GM23338 (cell line): ENCODE measurements around the gene RNU5B-1. TPM values are rescaled to one million over a fixed set of nuclear protein-coding genes. Genes with fewer than 3 reads are reported as not detected.

Experiments used
- ATAC-seq: fragments of 200-7000 bp; cut with Tn5 transposase; 3 replicates; pipeline ENCODE4 v1.9.1; 2020
- DNase-seq: peaks from one replicate; pipeline ENCODE4 v3.0.0-alpha.2; 2015; ENCODE audit warnings: low spot score
- H2AFZ ChIP-seq: fragments of 200-600 bp; sonication (generic); 2 replicates; pipeline ENCODE4 v1.8.0; 2016; ENCODE audit warnings: antibody characterized with exemption, mild to moderate bottlenecking, moderate library complexity
- H3F3A ChIP-seq: fragments of 200-600 bp; sonication (generic); replicated peaks from 2 replicates; pipeline ENCODE4 v1.8.0; 2017; ENCODE audit warnings: antibody characterized with exemption, mixed run types, low read depth
- H3K27ac ChIP-seq: fragments of 200-600 bp; sonication (generic); 2 replicates; pipeline ENCODE4 v1.6.1; 2016; ENCODE audit warnings: low read depth
- H3K27me3 ChIP-seq: fragments of 200-600 bp; sonication (generic); 2 replicates; pipeline ENCODE4 v1.8.0; 2016; ENCODE audit warnings: mild to moderate bottlenecking, mixed run types, moderate library complexity; ENCODE audit not compliant: insufficient read depth
- H3K36me3 ChIP-seq: fragments of 200-600 bp; sonication (generic); 2 replicates; pipeline ENCODE4 v1.8.0; 2016; ENCODE audit warnings: mild to moderate bottlenecking; ENCODE audit not compliant: insufficient read depth
- H3K4me1 ChIP-seq: fragments of 200-600 bp; sonication (generic); 2 replicates; pipeline ENCODE4 v1.8.0; 2016; ENCODE audit warnings: mild to moderate bottlenecking, moderate library complexity; ENCODE audit not compliant: insufficient read depth
- H3K4me2 ChIP-seq: fragments of 200-600 bp; sonication (generic); 2 replicates; pipeline ENCODE4 v1.7.1; 2017; ENCODE audit warnings: mixed run types
- H3K4me3 ChIP-seq: fragments of 200-600 bp; sonication (generic); 2 replicates; pipeline ENCODE4 v1.6.1; 2016; ENCODE audit warnings: mixed run types
- H3K79me2 ChIP-seq: fragments of 200-600 bp; sonication (generic); replicated peaks from 2 replicates; pipeline ENCODE4 v1.8.0; 2017; ENCODE audit warnings: mild to moderate bottlenecking; ENCODE audit not compliant: insufficient read depth
- H3K9me2 ChIP-seq: fragments of 200-600 bp; sonication (generic); 2 replicates; pipeline ENCODE4 v1.8.0; 2017; ENCODE audit not compliant: insufficient read depth
- H4K20me1 ChIP-seq: fragments of 200-600 bp; sonication (generic); replicated peaks from 2 replicates; pipeline ENCODE4 v1.8.0; 2017; ENCODE audit warnings: mild to moderate bottlenecking; ENCODE audit not compliant: insufficient read depth
- H3K27ac Mint-ChIP-seq: 2 replicates; pipeline ENCODE4 v1.8.0; 2020; ENCODE audit warnings: inconsistent platforms, mild to moderate bottlenecking, moderate library complexity, mixed read lengths
- H3K27me3 Mint-ChIP-seq: 3 replicates; pipeline ENCODE4 v1.8.0; 2022; ENCODE audit warnings: low read depth, mild to moderate bottlenecking, moderate library complexity, mixed read lengths, inconsistent platforms; ENCODE audit not compliant: insufficient read depth, poor library complexity
- H3K36me3 Mint-ChIP-seq: 3 replicates; pipeline ENCODE4 v1.8.0; 2021; ENCODE audit warnings: low read depth, mild to moderate bottlenecking, inconsistent platforms, moderate library complexity, mixed read lengths
- H3K4me1 Mint-ChIP-seq: 3 replicates; pipeline ENCODE4 v1.8.0; 2020; ENCODE audit warnings: mild to moderate bottlenecking, inconsistent platforms, mixed read lengths
- H3K4me3 Mint-ChIP-seq: 3 replicates; pipeline ENCODE4 v1.8.0; 2021; ENCODE audit warnings: moderate library complexity, mild to moderate bottlenecking, inconsistent platforms, mixed read lengths
- H3K9me3 Mint-ChIP-seq: 3 replicates; pipeline ENCODE4 v1.8.0; 2020; ENCODE audit warnings: moderate library complexity, mild to moderate bottlenecking, inconsistent platforms, mixed read lengths
- EZH2 ChIP-seq: fragments of 200-600 bp; sonication (generic); IDR thresholded peaks from one replicate; pipeline ENCODE4 v1.8.0; 2017; ENCODE audit warnings: antibody characterized with exemption, mild to moderate bottlenecking, low read depth; ENCODE audit not compliant: unreplicated experiment
- EZH2phosphoT487 ChIP-seq: fragments of 200-600 bp; sonication (generic); IDR thresholded peaks from one replicate; pipeline ENCODE4 v1.8.1; 2018; ENCODE audit warnings: antibody characterized with exemption; ENCODE audit not compliant: unreplicated experiment
- JUNB ChIP-seq: IDR thresholded peaks from one replicate; pipeline ENCODE4 v1.6.1; 2016; ENCODE audit warnings: antibody characterized with exemption; ENCODE audit not compliant: unreplicated experiment
- NANOG ChIP-seq: IDR thresholded peaks from 2 replicates; pipeline ENCODE4 v1.6.1; 2016; ENCODE audit warnings: antibody characterized with exemption, borderline replicate concordance
- POLR2AphosphoS5 ChIP-seq: IDR thresholded peaks from 2 replicates; pipeline ENCODE4 v1.6.1; 2016; ENCODE audit warnings: antibody characterized with exemption, low read depth
- STAT1 ChIP-seq: IDR thresholded peaks from one replicate; pipeline ENCODE4 v1.6.1; 2016; ENCODE audit warnings: antibody characterized with exemption; ENCODE audit not compliant: unreplicated experiment
- ZNF114 ChIP-seq: fragments of 250-450 bp; sonication (Bioruptor Pico); IDR thresholded peaks from 2 replicates; pipeline ENCODE4 v1.5.0; 2020; ENCODE audit warnings: mild to moderate bottlenecking, moderate library complexity
- polyA plus RNA-seq: library from polyadenylated mRNA; unstranded; fragments of >200 nt; fragmentation: Nextera tagmentation; extraction: Ambion mirVana; gene quantifications from 2 replicates; pipeline ENCODE4 v1.2.1, GENCODE V29; 2016
- total RNA-seq: library from RNA; depleted of rRNA; stranded (reverse); fragments of >200 nt; shearing (Covaris generic); gene quantifications from 2 replicates; pipeline ENCODE4 v1.2.3, GENCODE V29; 2014
- TF ChIP-seq, protein P1 (sequence below): fragments of 250-450 bp; sonication (Bioruptor Pico); IDR thresholded peaks from 2 replicates; pipeline ENCODE4 v1.5.0; 2020; ENCODE audit warnings: mild to moderate bottlenecking, moderate library complexity
- TF ChIP-seq, protein P2 (sequence below): IDR thresholded peaks from one replicate; pipeline ENCODE4 v1.6.1; 2018; ENCODE audit warnings: antibody characterized with exemption; ENCODE audit not compliant: unreplicated experiment
- TF ChIP-seq, protein P3 (sequence below): IDR thresholded peaks from 2 replicates; pipeline ENCODE4 v1.6.1; 2016; ENCODE audit warnings: antibody characterized with exemption

The RNU5B-1 gene
- total and polyA plus RNA-seq, 2 experiments from 2014 or later: not detected

DNA sequence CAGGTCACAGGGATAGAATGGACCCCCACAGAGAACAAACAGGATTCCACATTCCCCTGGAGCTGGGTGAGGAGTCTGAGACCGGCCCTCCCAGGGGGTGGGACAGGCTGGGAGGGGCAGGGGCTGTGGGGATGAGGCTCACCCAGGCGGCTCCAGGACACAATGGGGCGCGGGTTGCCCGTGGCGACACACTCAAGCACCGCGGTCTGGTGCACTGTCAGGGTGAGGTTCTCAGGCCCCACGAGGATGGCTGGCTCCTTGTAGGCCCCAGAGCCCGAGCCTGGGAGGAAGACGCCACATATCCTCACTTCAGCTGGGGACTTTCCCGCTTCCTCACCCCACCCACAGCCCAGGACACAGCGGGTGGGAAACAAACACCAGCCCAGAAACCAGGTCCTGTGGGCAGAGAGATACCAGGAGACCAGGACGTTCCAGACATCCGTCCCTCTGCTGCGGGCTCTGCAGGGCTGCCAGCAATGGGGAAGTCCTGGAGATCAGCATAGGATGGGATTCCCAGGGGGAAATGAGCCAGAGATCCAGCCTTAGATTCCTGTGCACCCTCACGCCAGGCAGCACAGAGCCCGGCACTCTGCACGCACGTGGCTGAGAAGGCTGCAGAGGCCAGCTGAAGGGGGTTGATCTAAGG is 30.2 kb downstream of the RNU5B-1 start:
- H3K27me3 ChIP-seq: no peaks in the 10 kb centered on the region
- H3K79me2 ChIP-seq: no peaks in the 10 kb centered on the region
- no peak overlapping the region for H3K27ac Mint-ChIP-seq
- DNase-seq: peak; percentile 51
- H3K36me3 ChIP-seq: no peaks in the 10 kb centered on the region
- peaks cover 13% of the 10 kb centered on the region; the same call in 1 of the 2 replicates for H3F3A ChIP-seq
- H3K4me3 Mint-ChIP-seq: no peak overlapping the region
- TF ChIP-seq POLR2AphosphoS5 (no peak), ZNF114 (CRISPR knock-in tag) (no peak), NANOG (no peak), STAT1 (no peak), JUNB (no peak), EZH2phosphoT487 (no peak), EZH2 (no peak)
- TF ChIP-seq, protein P1, sequence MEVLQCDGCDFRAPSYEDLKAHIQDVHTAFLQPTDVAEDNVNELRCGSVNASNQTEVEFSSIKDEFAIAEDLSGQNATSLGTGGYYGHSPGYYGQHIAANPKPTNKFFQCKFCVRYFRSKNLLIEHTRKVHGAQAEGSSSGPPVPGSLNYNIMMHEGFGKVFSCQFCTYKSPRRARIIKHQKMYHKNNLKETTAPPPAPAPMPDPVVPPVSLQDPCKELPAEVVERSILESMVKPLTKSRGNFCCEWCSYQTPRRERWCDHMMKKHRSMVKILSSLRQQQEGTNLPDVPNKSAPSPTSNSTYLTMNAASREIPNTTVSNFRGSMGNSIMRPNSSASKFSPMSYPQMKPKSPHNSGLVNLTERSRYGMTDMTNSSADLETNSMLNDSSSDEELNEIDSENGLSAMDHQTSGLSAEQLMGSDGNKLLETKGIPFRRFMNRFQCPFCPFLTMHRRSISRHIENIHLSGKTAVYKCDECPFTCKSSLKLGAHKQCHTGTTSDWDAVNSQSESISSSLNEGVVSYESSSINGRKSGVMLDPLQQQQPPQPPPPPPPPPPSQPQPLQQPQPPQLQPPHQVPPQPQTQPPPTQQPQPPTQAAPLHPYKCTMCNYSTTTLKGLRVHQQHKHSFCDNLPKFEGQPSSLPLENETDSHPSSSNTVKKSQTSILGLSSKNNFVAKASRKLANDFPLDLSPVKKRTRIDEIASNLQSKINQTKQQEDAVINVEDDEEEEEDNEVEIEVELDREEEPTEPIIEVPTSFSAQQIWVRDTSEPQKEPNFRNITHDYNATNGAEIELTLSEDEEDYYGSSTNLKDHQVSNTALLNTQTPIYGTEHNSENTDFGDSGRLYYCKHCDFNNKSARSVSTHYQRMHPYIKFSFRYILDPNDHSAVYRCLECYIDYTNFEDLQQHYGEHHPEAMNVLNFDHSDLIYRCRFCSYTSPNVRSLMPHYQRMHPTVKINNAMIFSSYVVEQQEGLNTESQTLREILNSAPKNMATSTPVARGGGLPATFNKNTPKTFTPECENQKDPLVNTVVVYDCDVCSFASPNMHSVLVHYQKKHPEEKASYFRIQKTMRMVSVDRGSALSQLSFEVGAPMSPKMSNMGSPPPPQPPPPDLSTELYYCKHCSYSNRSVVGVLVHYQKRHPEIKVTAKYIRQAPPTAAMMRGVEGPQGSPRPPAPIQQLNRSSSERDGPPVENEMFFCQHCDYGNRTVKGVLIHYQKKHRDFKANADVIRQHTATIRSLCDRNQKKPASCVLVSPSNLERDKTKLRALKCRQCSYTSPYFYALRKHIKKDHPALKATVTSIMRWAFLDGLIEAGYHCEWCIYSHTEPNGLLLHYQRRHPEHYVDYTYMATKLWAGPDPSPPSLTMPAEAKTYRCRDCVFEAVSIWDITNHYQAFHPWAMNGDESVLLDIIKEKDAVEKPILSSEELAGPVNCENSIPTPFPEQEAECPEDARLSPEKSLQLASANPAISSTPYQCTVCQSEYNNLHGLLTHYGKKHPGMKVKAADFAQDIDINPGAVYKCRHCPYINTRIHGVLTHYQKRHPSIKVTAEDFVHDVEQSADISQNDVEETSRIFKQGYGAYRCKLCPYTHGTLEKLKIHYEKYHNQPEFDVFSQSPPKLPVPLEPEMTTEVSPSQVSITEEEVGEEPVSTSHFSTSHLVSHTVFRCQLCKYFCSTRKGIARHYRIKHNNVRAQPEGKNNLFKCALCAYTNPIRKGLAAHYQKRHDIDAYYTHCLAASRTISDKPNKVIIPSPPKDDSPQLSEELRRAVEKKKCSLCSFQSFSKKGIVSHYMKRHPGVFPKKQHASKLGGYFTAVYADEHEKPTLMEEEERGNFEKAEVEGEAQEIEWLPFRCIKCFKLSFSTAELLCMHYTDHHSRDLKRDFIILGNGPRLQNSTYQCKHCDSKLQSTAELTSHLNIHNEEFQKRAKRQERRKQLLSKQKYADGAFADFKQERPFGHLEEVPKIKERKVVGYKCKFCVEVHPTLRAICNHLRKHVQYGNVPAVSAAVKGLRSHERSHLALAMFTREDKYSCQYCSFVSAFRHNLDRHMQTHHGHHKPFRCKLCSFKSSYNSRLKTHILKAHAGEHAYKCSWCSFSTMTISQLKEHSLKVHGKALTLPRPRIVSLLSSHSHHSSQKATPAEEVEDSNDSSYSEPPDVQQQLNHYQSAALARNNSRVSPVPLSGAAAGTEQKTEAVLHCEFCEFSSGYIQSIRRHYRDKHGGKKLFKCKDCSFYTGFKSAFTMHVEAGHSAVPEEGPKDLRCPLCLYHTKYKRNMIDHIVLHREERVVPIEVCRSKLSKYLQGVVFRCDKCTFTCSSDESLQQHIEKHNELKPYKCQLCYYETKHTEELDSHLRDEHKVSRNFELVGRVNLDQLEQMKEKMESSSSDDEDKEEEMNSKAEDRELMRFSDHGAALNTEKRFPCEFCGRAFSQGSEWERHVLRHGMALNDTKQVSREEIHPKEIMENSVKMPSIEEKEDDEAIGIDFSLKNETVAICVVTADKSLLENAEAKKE (CRISPR knock-in tag): no peak
- TF ChIP-seq, protein P2, sequence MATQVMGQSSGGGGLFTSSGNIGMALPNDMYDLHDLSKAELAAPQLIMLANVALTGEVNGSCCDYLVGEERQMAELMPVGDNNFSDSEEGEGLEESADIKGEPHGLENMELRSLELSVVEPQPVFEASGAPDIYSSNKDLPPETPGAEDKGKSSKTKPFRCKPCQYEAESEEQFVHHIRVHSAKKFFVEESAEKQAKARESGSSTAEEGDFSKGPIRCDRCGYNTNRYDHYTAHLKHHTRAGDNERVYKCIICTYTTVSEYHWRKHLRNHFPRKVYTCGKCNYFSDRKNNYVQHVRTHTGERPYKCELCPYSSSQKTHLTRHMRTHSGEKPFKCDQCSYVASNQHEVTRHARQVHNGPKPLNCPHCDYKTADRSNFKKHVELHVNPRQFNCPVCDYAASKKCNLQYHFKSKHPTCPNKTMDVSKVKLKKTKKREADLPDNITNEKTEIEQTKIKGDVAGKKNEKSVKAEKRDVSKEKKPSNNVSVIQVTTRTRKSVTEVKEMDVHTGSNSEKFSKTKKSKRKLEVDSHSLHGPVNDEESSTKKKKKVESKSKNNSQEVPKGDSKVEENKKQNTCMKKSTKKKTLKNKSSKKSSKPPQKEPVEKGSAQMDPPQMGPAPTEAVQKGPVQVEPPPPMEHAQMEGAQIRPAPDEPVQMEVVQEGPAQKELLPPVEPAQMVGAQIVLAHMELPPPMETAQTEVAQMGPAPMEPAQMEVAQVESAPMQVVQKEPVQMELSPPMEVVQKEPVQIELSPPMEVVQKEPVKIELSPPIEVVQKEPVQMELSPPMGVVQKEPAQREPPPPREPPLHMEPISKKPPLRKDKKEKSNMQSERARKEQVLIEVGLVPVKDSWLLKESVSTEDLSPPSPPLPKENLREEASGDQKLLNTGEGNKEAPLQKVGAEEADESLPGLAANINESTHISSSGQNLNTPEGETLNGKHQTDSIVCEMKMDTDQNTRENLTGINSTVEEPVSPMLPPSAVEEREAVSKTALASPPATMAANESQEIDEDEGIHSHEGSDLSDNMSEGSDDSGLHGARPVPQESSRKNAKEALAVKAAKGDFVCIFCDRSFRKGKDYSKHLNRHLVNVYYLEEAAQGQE: no peak
- TF ChIP-seq, protein P3, sequence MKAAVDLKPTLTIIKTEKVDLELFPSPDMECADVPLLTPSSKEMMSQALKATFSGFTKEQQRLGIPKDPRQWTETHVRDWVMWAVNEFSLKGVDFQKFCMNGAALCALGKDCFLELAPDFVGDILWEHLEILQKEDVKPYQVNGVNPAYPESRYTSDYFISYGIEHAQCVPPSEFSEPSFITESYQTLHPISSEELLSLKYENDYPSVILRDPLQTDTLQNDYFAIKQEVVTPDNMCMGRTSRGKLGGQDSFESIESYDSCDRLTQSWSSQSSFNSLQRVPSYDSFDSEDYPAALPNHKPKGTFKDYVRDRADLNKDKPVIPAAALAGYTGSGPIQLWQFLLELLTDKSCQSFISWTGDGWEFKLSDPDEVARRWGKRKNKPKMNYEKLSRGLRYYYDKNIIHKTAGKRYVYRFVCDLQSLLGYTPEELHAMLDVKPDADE: no peak
- peak; percentile 60 for ATAC-seq
- H3K4me1 ChIP-seq: peaks cover 69% of the 10 kb centered on the region
- no peaks in the 10 kb centered on the region for H3K9me2 ChIP-seq
- no peaks in the 10 kb centered on the region; the same call in 1 of the 2 replicates for H4K20me1 ChIP-seq
- H2AFZ ChIP-seq: no peak overlapping the region
- H3K27ac ChIP-seq: no peak overlapping the region
- no peaks in the 10 kb centered on the region for H3K9me3 Mint-ChIP-seq
- H3K4me2 ChIP-seq: peak overlapping the region; percentile 43
- peaks cover 20% of the 10 kb centered on the region for H3K36me3 Mint-ChIP-seq
- peaks cover 9% of the 10 kb centered on the region for H3K27me3 Mint-ChIP-seq
- no peak overlapping the region for H3K4me3 ChIP-seq
- H3K4me1 Mint-ChIP-seq: peaks cover 66% of the 10 kb centered on the region
